Measurements from ENCODE around the gene ABCC11. TPM values are rescaled to one million over a fixed set of nuclear protein-coding genes. Genes with fewer than 3 reads are reported as not detected.
A peak's percentile ranks its signal among the peaks of the same experiment; 100 is the strongest.

The ABCC11 gene
- total and polyA plus RNA-seq, 2 donors (not counting 1 experiment from before 2014, with no cell fraction given), result 0.09 TPM; not detected in 1

- intact Hi-C loops (cut with micrococcal nuclease), result loop anchor here (1.0 kb wide), 2 partner anchors 1015 to 1208 kb away; no protein-coding TSS in a partner anchor
- Histone ChIP-seq H3K9me3 (ENCODE audit: control extremely low read depth in 1 of 3, control insufficient read depth in 2 of 3, insufficient read depth in 1 of 3, low read length in 2 of 3) (peaks cover 0 to 4% (median 0%) of the 10 kb centered on the region in 3 donors), H3K4me3 (ENCODE audit: control extremely low read depth in 1 of 5, extremely low read depth in 1 of 5, insufficient read depth in 1 of 5, low read depth in 2 of 5, low read length in 4 of 5) (no peak within 1 kb of the TSS), H4K20me1 (ENCODE audit: control insufficient read depth, insufficient read depth, low read length, poor library complexity, severe bottlenecking) (no peaks in the 10 kb centered on the region), H3K27me3 (replicated peaks in 1 of 4; ENCODE audit: control extremely low read depth in 1 of 4, control insufficient read depth in 3 of 4, insufficient read depth in 4 of 4, low read length in 3 of 4) (peaks cover 0 to 10% (median 2%) of the 10 kb centered on the region in 4 experiments), H3K36me3 (replicated peaks in 1 of 2; ENCODE audit: control extremely low read depth in 1 of 2, control insufficient read depth in 1 of 2, extremely low read depth in 1 of 2, insufficient read depth in 2 of 2, low read length in 1 of 2) (no peaks in the 10 kb centered on the region), H3K79me2 (ENCODE audit: control insufficient read depth, insufficient read depth, low read length) (no peaks in the 10 kb centered on the region), H3K9ac (ENCODE audit: low read length) (no peak within 1 kb of the TSS), H2AFZ (ENCODE audit: insufficient read depth, low read depth, low read length, poor library complexity, severe bottlenecking) (no peak within 1 kb of the TSS), H3K27ac (ENCODE audit: low read length in 2 of 2) (no peak within 1 kb of the TSS), H3K4me1 (ENCODE audit: control insufficient read depth in 2 of 2, insufficient read depth in 2 of 2, low read length in 2 of 2) (peaks cover 0 to 6% of the 10 kb centered on the region in 2 donors), H3K4me2 (replicated peaks; ENCODE audit: low read depth, low read length, poor library complexity, severe bottlenecking) (peak within 1 kb of the TSS; percentile 34)
- H3K27me3 Mint-ChIP-seq, result peaks cover 29% of the 10 kb centered on the region
- DNase-seq (no peak), ATAC-seq (ENCODE audit: low read depth) (no peak)
- TF ChIP-seq EZH2 (IDR thresholded peaks at IDR 0.05; ENCODE audit: borderline replicate concordance, insufficient read depth, low read depth, low read length, poor library complexity, severe bottlenecking) (no peak), CTCF (IDR thresholded peaks at IDR 0.05) (no peak)
- no peaks in the 10 kb centered on the region for H3K9me3 Mint-ChIP-seq (ENCODE audit: insufficient read depth)
- no peaks in the 10 kb centered on the region for H3K4me1 Mint-ChIP-seq
- no peak within 1 kb of the TSS for H3K4me3 Mint-ChIP-seq
- WGBS (ENCODE audit: insufficient coverage), result 57% methylated on average over 15 of the region's 24 CpGs
- POLR2A ChIA-PET, result no interaction called here
- H3K27ac Mint-ChIP-seq, result no peak within 1 kb of the TSS
- CTCF ChIA-PET, result interaction anchor here (0.7 to 6.2 kb wide), 8 partner anchors 9 to 1208 kb away, joined by 3 to 60 read pairs (median 6); partner anchors contain the start of gene NETO2
Measured at GRCh38 chr16:48155926-48156789, 91.2 kb downstream of the ABCC11 start, which contains the start of gene ABCC12. TSS of gene ABCC12 (minus strand) at chr16:48155993. CDS start at chr16:48146424, 9,569 bp downstream.

- ATAC-seq (ENCODE audit: low read depth) (no peak), DNase-seq (no peak)
- Histone ChIP-seq H3K9me3 (ENCODE audit: control extremely low read depth in 1 of 3, control insufficient read depth in 2 of 3, insufficient read depth in 1 of 3, low read length in 2 of 3) (peaks cover 0 to 4% (median 0%) of the 10 kb centered on the region in 3 donors), H3K4me2 (replicated peaks; ENCODE audit: low read depth, low read length, poor library complexity, severe bottlenecking) (no peak overlapping the region), H3K4me1 (ENCODE audit: control insufficient read depth in 2 of 2, insufficient read depth in 2 of 2, low read length in 2 of 2) (peaks cover 0 to 6% of the 10 kb centered on the region in 2 donors), H3K27me3 (replicated peaks in 1 of 4; ENCODE audit: control extremely low read depth in 1 of 4, control insufficient read depth in 3 of 4, insufficient read depth in 4 of 4, low read length in 3 of 4) (peaks cover 0 to 14% (median 2%) of the 10 kb centered on the region in 4 experiments), H3K36me3 (replicated peaks in 1 of 2; ENCODE audit: control extremely low read depth in 1 of 2, control insufficient read depth in 1 of 2, extremely low read depth in 1 of 2, insufficient read depth in 2 of 2, low read length in 1 of 2) (no peaks in the 10 kb centered on the region), H3K27ac (ENCODE audit: low read length in 2 of 2) (no peak overlapping the region), H4K20me1 (ENCODE audit: control insufficient read depth, insufficient read depth, low read length, poor library complexity, severe bottlenecking) (no peaks in the 10 kb centered on the region), H2AFZ (ENCODE audit: insufficient read depth, low read depth, low read length, poor library complexity, severe bottlenecking) (no peak overlapping the region), H3K4me3 (ENCODE audit: control extremely low read depth in 1 of 5, extremely low read depth in 1 of 5, insufficient read depth in 1 of 5, low read depth in 2 of 5, low read length in 4 of 5) (no peak overlapping the region), H3K79me2 (ENCODE audit: control insufficient read depth, insufficient read depth, low read length) (no peaks in the 10 kb centered on the region), H3K9ac (ENCODE audit: low read length) (no peak overlapping the region)
- Mint-ChIP-seq H3K27ac (no peak overlapping the region), H3K27me3 (peaks cover 43% of the 10 kb centered on the region), H3K4me1 (no peaks in the 10 kb centered on the region), H3K4me3 (no peak overlapping the region), H3K9me3 (ENCODE audit: insufficient read depth) (peaks cover 2% of the 10 kb centered on the region)
- POLR2A ChIA-PET, result no interaction called here
- CTCF ChIA-PET, result interaction anchor here (1.1 to 1.4 kb wide), 3 partner anchors 11 to 1116 kb away, joined by 3 to 6 read pairs (median 4); no protein-coding TSS in a partner anchor
- 82% methylated on average over 5 of the region's 5 CpGs for WGBS (ENCODE audit: insufficient coverage)
- intact Hi-C loops (cut with micrococcal nuclease), result no loop called here
- TF ChIP-seq EZH2 (IDR thresholded peaks at IDR 0.05; ENCODE audit: borderline replicate concordance, insufficient read depth, low read depth, low read length, poor library complexity, severe bottlenecking) (no peak), CTCF (IDR thresholded peaks at IDR 0.05) (no peak)
Measured at GRCh38 chr16:48153774-48154173, 93.6 kb downstream of the ABCC11 start.
